Measurements from ENCODE around the gene RBFOX1. TPM values are rescaled to one million over a fixed set of nuclear protein-coding genes. Genes with fewer than 3 reads are reported as not detected.

Gene RBFOX1
- total RNA-seq, 2 donors from 2014 or later, result 9.2 to 11.2 TPM

GRCh38 chr16:7394720-7395336, 62.2 kb downstream of the RBFOX1 start:
- intact Hi-C loops (cut with DNase I, micrococcal nuclease), result no loop called here
- DNase-seq, result no peak

DNA sequence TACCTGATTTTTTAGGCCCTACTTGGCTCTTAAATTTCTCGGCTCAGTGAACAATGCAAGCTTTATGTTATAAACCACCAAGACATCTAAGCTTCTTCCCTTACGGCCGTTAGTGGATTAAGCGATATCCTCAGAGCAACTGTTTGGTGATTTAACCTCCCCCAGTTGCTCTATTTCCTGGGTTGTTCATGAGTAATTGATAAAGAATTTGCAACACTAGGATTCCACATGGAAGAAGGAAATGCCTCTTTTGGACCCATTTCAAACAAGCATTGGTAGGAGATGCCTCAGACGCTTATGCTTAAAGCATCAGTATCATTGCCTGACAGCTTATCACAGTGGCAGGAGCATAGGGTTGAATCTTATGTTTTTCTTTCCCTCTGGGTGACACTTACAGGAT, 65.3 kb downstream of the RBFOX1 start:
- ATAC-seq (no peak), DNase-seq (no peak)
- intact Hi-C loops (cut with DNase I, micrococcal nuclease), result no loop called here

More at GRCh38 chr16:7394720-7395336, 62.2 kb downstream of the RBFOX1 start:
- ATAC-seq, result no peak

- DNase-seq (no peak), ATAC-seq (no peak)
- intact Hi-C loops (cut with DNase I, micrococcal nuclease), result no loop called here
These were observed 65.9 kb downstream of the RBFOX1 start for GRCh38 chr16:7398536-7398935.

DNA sequence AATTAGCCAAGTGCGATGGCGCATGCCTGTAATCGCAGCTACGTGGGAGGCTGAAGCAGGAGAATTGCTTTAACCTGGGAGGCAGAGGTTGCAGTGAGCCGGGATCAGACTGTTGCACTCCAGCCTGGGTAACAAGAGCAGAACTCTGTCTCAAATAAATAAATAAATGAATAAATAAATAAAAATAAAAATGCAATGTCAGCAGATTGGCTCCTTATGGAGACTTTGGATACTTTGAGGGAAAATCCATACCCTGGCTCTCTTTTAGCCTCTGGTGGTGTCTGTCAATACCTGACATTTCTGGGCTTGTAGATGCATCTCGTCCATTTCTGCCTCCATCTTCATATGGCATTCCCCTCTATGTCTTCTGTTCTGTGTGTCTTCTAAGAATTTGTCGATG, 66.7 kb downstream of the RBFOX1 start:
- intact Hi-C loops (cut with DNase I, micrococcal nuclease), result no loop called here
- DNase-seq (no peak), ATAC-seq (no peak)

DNA sequence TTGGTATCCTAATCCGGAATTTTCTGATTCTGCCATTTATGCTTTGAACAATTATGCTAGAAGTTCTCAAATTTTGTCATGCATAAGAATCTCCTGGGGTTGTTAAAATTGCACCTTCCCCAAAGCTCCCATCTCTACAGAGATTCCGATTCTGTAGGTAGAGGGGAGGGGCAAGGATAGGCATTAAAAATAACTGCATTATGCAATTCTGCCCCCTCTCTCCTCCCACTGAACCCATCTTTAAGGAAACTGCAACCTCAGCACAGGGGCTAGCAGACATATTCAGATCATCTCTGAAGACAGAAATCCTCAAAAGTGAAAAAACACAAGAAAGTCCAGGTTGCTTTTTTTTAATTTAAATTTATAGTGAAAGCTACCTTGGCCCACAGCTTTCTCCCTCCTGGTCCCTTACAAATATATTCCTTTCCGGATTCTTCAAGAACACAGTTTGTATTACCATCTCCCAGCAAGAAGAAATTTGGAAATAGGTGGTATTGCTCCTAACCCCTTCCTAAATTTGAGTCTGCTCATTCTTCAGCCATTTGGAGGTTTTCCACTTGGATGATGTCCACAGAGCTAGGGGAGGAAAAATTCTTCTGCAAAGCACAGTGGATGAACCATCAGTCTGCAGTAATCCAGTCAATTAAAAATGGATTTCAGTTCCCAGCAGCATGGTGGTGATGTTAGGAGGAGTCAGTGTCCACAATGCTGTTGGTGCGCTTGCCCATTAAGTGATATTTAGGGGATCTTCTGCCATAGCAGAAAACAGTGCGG, 67.7 kb downstream of the RBFOX1 start:
- ATAC-seq (no peak), DNase-seq (no peak)
- intact Hi-C loops (cut with DNase I, micrococcal nuclease), result no loop called here

GRCh38 chr16:7404217-7404616, 71.6 kb downstream of the RBFOX1 start:
- ATAC-seq, result no peak
- intact Hi-C loops (cut with DNase I, micrococcal nuclease), result no loop called here
- DNase-seq, result no peak

- peak in 1 of 2 donors; percentile 5 for DNase-seq
- no peak for ATAC-seq
- intact Hi-C loops (cut with DNase I, micrococcal nuclease), result no loop called here
These were observed 72.5 kb downstream of the RBFOX1 start for GRCh38 chr16:7405166-7405565.

GRCh38 chr16:7408700-7409365, 76.2 kb downstream of the RBFOX1 start:
- ATAC-seq (no peak), DNase-seq (no peak)
- intact Hi-C loops (cut with DNase I, micrococcal nuclease), result no loop called here

- DNase-seq (no peak), ATAC-seq (no peak)
- intact Hi-C loops (cut with DNase I, micrococcal nuclease), result no loop called here
These were observed 86.8 kb downstream of the RBFOX1 start for GRCh38 chr16:7419441-7419840.

DNA sequence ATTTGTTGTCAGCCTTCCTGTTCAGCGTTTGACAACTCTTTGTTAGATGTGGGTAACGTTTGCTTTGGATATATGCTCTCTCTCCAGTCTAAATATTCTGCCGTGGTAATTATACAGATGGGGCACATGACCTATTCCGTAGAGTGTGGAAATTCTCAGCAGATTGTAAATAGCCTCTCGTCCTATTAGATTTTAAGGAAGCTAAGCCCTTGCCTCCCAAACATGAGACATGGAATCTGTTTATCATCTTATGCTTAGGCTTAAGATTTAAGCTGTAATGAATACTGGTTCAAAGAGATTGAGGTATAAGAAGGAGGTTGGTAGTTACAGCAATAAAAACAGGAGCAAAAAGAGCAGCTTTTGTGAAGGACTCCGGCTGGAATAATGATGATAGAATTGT, 87.4 kb downstream of the RBFOX1 start:
- ATAC-seq, result no peak
- no peak for DNase-seq
- intact Hi-C loops (cut with DNase I, micrococcal nuclease), result no loop called here

- no peak for DNase-seq
- no peak for ATAC-seq
- intact Hi-C loops (cut with DNase I, micrococcal nuclease), result no loop called here
These were observed 88.2 kb downstream of the RBFOX1 start for GRCh38 chr16:7420843-7421242.

DNA sequence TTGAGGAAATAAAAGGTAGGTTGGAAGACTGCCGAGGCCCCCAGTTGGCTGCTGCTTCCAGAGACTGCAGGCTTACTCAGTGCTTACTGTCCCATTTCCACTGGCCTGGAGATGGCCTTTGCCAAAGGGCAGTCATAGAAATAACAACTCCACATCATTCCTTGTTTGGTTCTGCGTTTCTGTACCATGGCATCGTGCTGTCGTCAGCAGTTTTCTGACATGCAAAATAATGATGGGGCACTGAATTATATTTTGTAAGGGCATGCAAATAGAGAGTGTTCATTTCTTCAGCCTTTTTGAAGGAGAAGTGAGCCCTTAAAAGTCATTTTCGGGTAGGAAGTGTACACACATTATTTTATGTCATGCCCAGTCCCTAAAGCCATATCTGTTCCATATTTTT, 88.9 kb downstream of the RBFOX1 start:
- intact Hi-C loops (cut with DNase I, micrococcal nuclease), result no loop called here
- DNase-seq (no peak), ATAC-seq (no peak)

DNA sequence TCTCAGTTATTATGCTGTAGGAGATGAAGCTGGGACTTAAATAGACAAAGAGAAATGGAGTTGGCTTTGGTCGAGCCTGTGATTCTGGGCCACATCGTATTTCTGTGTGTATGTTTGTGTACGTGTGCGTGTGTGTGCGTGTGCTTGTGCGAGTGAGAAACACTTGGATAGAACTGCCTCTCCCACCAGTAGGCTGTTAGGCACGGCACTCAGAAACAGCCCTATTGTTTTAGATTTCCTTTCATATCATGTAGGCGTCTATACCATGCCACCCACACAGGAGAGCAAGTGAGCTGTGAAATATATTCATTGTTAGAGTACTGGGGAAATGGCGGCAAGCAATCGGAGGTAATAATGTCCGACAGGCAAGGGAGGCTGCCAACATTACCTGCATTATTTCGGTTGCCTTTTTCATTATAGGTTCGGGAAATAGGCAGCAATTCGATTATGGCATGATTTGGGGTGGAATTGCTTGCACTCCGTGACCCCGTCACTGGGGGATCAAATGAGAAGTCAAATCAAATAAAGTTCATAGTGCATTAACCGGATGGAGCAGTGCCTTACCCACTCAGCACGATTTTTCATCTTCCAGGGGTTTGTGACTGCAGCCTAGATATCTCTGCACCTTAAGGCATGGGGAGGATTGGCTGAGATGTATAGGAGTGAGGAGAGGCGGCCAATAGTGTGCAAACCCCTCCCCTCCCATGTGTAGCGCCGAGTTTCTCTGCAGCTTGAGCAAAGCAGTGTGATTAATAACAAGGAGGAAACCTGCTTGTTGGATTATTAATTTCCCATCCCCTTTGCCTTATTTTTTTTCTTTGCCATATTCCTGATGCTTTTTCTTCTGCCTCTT, 89.6 kb downstream of the RBFOX1 start:
- DNase-seq (no peak), ATAC-seq (no peak)
- intact Hi-C loops (cut with DNase I, micrococcal nuclease), result no loop called here

- intact Hi-C loops (cut with DNase I, micrococcal nuclease), result no loop called here
- DNase-seq, result no peak
- ATAC-seq, result no peak
These were observed 90.9 kb downstream of the RBFOX1 start for GRCh38 chr16:7423434-7424044.

DNA sequence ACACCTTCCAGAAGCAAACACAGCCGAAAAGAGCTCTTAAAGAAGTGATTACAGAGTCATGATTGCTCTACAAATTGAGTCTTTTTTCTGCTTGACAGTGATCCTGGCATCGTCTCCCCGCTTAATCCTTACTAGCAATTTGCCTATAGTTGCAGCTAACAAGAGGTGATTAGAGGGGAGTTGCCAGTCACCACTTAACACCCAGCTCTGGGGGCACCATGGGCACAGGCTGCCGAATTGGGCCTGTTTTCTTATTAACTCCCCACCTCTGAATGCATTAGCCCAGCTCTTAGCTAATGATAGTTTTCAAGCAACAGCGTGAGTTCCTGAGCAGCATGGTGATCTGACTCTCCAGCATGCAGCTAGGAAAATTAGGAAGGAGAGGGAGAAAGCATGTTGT, 93.5 kb downstream of the RBFOX1 start:
- ATAC-seq (no peak), DNase-seq (no peak)
- intact Hi-C loops (cut with DNase I, micrococcal nuclease), result no loop called here

DNA sequence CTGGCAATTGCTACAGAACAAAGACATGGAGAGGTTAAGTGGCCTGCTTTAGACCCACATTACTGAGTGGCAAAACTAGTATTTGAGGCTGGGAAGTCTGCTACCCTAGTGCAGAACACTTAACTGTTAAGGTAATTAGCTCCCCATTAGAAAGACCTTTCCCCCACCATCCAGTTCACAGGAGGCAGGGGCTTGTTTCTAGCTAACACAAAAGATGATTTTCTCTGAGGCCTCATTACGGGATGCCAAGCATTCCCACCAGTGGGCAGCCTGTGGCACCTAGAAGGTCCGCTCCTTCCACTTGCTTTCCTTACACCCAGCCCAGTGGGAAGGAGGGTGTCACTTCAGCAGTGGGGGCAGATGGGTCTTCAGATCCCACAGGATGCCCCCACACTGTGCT, 99.1 kb downstream of the RBFOX1 start:
- intact Hi-C loops (cut with DNase I, micrococcal nuclease), result no loop called here
- ATAC-seq (no peak), DNase-seq (no peak)

DNA sequence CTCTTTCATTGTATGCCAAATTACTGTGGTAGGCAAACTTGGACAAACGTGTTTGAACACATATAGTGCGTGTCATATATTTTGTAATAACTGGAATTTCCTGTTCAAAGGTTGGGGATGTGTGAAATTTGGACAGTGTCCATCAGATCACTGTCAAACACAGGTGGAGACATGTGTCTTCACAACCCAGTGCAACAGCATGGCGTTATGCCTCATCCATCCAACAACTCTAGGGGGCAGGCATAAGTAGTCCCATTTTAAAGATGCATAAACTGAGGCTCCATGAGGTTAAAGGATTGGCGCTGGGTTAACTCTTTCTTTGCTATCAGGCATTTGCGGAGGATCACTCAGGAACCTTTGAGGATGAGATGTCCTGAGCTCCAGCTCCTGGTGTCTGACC, 103.7 kb downstream of the RBFOX1 start:
- DNase-seq (no peak), ATAC-seq (no peak)
- intact Hi-C loops (cut with DNase I, micrococcal nuclease), result no loop called here

- DNase-seq (no peak), ATAC-seq (no peak)
- intact Hi-C loops (cut with DNase I, micrococcal nuclease), result no loop called here
These were observed 104.6 kb downstream of the RBFOX1 start for GRCh38 chr16:7437135-7437804.
